ENCODE measurements around the gene EML6. TPM values are rescaled to one million over a fixed set of nuclear protein-coding genes. Genes with fewer than 3 reads are reported as not detected.

Gene EML6
- total and polyA plus RNA-seq, 2 of the 8 experiments (the other 6 are each of a cell fraction or from before 2014, with no cell fraction given) = 1.2 to 1.6 TPM

DNA sequence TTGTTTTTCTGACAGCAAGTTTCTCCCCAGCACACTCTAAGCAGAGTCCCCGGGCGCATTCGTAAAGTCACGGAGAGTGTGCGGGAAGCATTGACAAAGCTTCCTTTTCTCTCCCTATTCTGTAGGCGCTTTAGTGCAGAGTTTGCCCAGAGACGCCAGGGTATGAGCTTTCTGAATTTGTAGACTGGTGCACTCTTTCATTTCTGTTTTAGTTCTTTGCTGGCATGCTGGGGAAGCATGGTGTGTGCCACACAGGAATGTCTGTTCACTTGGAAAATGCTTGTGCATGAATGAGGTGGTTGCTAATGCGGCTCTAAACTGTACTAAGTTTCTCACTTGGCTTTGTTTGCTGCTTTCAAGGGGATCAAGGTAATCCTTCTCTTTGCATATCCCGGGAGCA is 224.2 kb downstream of the EML6 start (continued):
- no peak for TF ChIP-seq CHD1 (IDR thresholded peaks at IDR 0.05; ENCODE audit: low read depth, low read length)
- no peak for TF ChIP-seq POLR2A (IDR thresholded peaks at IDR 0.05; ENCODE audit: control extremely low read depth in 1 of 2, low read depth in 2 of 2, low read length in 2 of 2)
- no peak for TF ChIP-seq SIRT6 (IDR thresholded peaks at IDR 0.05; ENCODE audit: low read length)
- no peak for TF ChIP-seq SIX5 (IDR thresholded peaks at IDR 0.05; ENCODE audit: low read depth, low read length)
- TF ChIP-seq, protein P1, sequence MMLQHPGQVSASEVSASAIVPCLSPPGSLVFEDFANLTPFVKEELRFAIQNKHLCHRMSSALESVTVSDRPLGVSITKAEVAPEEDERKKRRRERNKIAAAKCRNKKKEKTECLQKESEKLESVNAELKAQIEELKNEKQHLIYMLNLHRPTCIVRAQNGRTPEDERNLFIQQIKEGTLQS (IDR thresholded peaks at IDR 0.05; ENCODE audit: insufficient read depth, low read depth, low read length) = no peak
